Skin of body (tissue), 2 donors: Measurements from ENCODE around the gene TTC7B. TPM values are rescaled to one million over a fixed set of nuclear protein-coding genes. Genes with fewer than 3 reads are reported as not detected.

Experiments used
- DNase-seq: peaks from one replicate; lab custom pipeline; 2025; lab: John Stamatoyannopoulos, UW
- total RNA-seq: library from RNA; depleted of rRNA; stranded (reverse); fragments of >200 nt; gene quantifications from one replicate; pipeline ENCODE4 v1.2.3, GENCODE V29; 2014

Gene TTC7B
- total RNA-seq, 1 donor from 2014 or later, result 15.9 TPM

DNA sequence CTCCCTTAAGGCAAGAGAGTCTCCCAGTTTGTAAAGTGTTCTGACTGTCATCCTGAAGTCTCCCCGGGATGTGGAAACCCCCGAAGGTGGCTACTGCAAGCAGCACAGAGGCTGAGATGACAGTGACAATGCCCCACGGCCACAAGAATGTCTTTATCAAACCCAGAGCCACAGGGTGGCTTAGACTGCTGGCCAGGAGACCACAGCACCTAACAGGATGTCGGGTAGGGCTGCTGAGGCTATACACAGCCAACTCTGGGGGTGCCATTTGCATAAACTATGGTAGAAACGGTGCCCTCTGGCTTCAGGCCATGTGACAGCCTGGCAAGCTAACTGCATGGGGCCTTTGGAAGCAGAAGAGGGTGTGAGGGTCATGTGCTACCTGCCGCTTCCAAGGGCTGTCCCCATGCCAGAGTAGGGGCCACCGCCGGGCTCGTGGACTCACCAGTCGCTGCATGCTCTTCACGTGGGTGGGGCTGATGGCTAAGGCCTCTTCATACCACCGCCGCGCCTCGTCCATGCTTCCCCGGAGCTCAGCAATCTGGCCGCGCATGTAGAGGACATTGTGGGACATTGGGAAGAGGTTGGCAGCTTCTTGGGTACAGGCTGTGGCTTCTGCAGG lies 238.5 kb downstream of the TTC7B start:
- DNase-seq, result no peak

DNA sequence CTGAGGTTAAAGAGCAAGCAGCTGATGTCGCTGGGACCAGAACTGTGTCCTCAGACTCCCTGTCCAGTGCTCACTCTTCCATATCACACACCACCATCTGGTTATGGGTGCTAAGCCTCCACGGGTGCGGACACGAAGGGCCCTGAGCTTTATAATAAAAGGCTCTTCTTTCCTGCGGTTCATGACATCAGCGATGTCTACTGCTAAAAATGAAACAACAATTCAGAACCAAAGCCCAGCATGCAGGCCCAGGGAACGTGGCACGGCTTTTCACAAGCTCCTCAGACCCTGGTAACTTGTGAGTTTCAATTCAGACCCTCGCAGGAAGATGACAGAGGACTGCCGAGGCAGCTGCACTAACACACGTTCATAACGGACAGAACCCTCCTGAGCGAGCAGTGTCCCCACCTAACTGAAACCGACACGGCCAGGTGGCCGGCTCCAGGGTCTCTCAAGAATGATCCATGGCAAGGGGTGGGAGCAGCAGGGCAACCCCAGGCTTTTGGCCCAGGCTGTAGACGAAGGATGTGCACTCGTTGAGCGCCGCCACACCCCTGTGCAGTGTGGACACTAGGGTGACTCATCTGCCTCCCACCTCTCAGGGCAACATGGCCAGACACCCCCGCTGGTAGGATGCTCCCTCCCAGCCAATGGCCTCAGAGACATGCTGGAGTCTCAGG lies 239.1 kb downstream of the TTC7B start:
- no peak for DNase-seq

DNA sequence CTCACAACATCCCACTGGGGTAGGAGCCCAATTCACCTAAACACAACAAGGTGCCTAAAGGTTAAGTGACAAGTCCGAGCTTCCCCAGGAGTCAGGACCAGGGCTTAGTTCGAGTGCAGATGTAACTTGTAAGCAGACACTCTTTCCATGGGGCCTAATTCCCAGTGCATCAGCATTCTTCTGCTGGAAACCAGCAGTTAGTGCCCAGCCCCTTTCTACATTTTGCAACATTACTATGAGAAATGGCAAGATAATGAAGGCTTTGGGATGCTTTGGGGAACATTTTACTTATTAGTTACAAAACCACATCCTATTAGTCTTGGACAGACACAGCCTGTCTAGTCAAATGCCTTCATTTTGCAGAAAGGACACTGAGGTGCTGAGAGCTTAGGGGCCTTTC lies 239.6 kb downstream of the TTC7B start:
- DNase-seq, result no peak

DNA sequence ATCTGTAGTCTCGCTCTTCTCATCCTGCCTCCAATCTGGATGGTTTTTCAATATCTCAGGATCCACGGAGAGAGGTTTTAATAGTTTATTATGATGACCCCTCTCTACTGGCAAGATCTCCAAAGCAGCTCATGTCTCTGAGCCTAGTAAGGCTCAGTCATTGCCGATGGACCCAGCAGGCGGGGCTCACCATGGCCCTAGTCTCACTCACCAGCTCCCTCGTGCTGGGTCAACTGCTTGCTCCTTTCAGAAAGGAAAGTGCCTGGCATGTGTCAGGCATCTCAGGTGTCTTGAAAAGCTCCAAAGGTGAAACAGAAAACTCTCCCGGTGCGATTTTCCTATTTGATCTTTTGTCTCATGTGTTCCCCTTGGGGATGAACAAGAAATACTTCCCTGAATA lies 240.4 kb downstream of the TTC7B start:
- DNase-seq, result no peak

DNA sequence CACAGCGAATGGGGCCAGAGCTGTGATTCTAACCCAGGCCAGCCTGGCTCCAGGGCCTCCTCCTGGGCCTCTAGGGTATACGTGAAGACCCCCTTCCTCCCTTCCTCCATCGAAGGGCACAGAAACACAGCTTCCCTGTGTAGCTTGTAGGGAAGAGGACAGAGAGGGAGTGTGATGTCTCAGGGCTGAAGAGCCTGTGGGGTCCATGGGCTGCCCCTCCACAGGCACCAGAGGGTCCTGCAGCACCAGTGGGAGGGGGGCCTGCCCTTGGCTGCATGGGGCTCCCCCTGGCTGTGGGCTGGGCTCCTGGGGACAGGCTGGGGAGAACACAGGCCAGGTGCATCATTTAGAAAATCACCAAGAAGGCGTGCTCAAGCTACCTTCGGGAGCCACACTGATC lies 240.9 kb downstream of the TTC7B start:
- no peak for DNase-seq

DNA sequence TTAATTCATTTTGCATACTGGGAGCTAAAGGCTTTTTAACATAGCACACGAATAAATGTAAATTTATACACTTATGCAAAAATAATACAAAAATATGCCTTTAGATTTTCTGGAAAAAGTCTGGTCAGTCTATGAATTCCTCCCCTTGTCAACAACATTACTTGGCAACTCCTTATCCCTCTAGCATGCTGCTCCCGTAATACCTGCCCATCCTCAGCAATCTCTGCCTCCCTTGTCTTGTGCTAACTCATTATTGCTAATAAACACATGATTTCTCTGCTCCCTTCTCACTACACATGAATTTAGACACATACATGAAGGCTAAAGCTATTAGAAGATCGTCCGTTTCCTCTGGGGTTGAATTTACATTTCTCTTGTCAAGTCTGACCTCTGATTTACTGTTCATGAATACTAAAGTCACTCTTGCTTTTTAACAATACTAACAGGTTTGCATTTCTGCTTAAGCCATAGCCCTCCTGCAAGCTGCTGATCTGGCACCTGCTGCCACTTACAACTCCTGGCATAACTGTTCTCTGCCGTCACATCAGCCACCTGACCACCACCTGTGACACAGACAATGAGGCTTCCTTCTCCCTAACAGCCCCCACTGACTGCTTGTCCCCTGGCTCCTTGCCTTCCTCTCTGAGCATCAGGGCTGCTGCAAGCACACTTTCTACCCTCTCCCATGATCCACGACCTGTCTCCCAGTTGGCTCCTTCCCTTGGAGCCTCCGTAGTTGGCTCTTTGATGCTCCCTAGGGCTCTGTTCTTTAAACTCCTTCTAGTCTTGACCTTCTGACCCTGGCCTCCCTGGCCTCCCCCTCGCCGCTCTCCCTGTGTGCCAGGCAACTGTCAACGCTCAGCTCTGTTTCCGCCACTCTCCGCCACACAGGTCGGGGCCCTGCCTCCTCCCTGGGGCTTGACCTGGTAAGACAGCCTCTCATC lies 241.8 kb downstream of the TTC7B start:
- no peak for DNase-seq

DNA sequence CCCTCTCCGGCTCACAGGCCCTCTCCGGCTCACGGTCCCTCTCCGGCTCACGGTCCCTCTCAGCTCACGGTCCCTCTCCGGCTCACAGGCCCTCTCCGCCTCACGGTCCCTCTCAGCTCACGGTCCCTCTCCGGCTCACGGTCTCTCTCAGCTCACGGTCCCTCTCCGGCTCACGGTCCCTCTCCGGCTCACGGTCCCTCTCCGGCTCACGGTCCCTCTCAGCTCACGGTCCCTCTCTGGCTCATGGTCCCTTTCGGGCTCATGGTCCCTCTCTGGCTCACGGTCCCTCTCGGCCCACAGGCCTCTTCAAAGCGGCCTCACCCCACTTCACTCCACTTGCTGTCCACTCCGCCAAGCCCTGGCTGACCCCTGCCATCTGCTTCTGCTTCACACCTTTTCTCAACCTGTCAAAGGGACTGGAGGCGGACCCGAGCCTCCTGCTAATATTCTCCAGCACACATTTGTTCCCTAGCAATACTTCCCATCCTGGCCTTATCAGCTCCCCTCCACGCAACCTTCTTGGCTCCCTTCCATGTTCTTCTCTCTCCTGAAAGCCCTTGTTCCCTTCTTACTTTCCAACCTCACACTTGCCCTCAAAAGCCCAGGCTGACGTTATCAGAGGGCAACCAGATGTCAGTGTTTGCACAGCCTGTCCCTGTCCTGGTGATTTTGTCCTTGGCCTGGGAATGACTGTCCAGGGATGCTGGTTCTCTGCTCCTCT lies 242.7 kb downstream of the TTC7B start:
- no peak for DNase-seq

DNA sequence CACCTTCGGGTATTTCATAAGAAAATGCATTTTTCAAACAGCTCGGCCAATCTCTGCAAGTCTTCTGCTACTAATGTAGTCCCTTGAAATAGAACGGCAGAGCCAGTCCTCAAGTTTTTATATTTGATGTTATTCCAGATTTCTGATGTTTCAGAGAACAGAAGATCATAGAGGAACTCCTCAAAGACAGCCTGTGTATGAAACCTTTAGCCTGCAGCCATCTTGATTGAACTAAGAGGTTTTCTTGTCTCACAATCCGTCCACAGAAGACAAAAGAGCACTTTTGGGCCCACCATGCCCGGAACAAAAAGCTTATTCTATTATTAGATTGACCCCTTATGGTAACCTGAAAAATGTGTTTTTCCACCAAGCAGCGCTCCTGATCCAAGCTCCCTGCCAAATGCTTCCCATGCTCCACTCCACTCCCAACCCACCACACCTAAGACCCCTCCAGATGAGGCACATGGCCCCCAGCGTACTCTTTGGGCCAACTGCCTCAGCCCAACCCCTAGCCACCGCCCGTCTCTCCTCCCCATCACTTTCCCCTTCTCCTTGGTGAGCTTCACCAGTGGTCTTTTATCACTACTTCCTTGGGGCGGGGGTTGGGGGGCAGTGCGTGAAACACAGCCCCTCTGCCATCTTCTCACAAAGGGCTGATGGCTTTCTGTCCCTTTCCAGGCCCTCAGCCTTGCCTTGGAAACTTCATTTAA lies 243.6 kb downstream of the TTC7B start:
- no peak for DNase-seq

DNA sequence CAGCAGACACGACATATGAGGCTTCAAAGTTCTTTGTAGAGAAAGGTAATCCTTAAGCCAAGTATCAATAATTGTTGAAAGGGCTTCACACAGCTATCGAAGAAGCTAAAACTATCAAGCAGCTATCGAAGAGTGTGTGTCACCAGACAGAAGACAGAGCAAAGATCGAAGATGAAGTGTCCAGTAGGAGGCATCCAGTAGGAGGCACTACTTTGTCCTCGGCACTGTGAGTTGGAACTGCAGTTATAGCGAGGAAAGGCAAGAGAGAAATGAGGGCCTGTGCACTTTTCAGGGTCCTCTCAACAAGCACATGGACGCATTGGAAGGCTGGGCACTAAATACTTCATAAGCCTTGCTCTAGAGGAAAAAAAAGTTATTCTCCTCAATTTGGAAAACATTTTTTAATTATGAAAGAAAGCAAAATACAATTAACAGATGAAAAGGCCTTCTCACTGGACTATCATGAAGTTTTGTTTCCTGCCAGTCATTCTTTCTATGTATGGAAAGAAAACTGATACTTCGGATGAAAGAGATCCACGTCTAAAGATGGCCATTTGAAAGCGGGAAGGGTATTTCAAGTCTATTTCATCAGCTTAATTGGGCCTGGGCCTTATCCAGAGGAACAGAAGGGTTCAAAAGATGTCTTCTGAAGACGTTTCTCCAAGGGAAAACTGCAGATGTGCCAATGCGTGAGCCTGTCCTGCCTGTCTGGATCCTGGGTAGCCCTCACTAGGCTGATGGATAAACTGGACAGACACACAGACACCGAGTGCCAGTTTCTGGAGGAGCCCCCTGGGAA lies 244.9 kb downstream of the TTC7B start:
- DNase-seq, result no peak

DNA sequence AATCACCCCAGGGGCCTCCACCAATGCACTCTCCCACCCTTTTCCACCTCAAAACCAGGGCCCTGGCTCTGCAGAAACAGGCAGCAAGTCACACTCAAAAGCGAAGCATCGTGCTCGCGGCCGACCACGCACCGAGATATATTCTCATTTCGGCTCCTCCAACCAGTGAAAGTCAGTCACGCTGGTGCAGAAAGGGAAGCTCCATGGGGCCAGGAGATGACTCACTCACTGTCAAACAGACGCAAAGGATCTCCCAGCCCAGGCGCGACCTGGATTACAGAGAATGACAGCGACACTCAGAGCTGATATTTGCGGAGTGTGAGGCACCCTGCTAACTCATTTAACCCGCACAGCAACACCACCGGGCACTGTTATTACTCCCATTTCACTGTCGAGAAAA lies 245.8 kb downstream of the TTC7B start:
- no peak for DNase-seq

DNA sequence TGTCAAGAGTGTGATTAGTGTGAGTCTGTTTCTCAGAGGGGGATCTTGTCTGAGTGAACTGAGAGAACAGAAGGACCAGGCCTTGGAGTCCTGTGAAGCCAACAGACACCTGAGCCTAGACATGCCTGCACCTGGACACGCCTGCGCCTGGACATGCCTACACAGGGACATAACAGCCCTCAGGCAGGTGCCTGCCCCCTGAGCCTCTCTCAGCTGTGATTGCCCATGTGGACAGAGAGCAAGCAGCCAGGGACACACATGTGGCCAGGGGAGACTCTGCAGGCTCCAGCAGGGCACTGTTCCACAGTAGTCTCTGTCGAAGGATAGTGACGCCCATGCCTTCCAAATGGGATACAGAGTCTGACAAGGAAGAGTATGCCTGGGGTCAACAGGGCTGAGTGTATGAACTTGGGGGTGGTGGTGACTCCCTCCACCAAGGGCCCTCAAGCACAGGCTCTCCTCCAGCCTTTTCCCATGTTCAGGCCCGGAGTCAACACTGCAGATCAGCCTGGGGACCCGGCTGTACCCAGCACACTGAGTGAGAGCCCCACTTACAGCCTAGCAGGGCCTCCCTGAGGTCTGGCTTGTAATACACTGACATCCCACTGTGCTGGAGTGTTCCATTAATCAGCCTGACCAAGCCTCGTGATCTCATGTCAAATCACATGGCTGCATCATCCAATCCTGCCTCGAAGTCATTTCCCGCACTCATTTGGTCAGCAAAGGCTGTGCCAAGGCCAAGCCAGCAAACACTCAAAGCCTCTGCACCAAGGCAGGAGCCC lies 246.4 kb downstream of the TTC7B start:
- DNase-seq, result no peak

DNA sequence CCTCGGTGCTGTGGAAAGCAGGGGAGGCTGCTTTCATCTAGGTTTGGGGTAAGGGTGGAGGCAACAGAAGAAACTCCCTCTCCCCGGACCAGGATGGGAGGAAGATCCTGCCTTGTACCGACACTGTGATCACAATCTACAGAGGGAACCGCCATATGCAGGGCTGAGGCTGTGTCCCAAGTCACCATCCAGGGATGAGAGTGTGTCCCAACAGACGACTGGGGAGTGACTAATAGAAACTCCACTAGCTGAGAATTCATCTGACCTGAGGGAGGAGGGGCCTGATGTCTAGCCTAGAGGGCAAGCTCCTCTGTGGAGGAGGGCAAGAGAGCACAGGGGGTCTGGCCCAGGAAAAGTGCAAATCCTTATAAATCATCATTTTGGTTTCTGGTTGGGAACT lies 247.0 kb downstream of the TTC7B start:
- DNase-seq, result no peak

DNA sequence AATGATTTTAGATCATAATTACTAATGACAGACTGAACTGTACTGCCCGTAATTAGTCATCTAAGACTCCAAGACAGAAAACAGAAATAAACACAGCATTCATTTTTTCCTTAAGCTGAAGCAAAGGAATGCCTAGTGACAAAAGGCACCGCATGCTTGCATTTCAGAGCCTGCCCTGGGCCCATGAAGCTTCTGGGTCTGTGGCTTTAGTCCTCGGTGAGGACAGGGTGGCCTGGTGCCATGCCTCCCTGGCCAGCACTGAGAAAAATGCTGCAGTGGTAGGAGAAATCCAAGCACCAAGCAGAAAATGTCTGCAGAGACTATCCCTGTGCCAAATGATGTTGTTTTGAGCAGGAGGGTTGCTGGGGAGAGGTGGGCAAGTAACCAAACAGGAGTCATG lies 247.8 kb downstream of the TTC7B start:
- DNase-seq, result no peak

DNA sequence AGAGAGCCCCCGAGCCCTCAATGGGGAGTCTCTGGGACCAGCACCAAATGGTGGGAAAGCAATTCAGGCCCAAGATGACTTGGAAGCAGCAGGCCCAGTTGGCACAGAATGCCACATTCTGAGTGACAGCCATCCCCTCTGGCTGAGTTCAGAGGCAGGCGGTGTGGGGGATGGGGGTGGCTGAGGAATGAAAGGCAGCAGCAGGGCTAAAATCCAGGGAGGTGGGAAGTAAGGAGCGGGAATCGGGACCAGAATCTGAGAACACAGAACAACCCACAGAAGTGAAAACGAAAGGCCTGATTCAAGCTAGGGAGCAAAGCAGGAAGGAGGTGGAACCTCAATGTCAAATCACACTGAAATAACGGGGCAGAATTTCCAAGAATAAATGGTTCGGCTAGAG lies 248.2 kb downstream of the TTC7B start:
- no peak for DNase-seq

DNA sequence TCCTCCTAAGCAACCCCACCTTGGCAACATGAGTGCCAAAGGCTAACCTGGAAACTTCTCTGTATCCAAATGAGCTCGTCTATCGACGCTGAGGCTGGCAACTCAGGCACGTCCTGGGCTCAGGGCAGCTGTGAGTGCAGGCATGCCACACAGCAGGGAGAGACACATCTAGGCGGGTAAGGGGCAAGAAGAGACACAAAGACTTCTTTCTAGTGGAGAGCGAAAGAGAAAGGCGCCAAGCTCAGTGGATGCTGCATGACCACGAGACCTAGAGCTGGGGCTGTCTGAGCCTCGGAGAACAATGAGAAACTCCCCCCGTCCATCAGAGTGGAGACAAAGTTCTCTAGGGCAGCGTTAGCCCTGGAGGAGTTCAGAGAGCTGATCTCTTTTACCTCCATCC lies 249.0 kb downstream of the TTC7B start:
- DNase-seq, result no peak

DNA sequence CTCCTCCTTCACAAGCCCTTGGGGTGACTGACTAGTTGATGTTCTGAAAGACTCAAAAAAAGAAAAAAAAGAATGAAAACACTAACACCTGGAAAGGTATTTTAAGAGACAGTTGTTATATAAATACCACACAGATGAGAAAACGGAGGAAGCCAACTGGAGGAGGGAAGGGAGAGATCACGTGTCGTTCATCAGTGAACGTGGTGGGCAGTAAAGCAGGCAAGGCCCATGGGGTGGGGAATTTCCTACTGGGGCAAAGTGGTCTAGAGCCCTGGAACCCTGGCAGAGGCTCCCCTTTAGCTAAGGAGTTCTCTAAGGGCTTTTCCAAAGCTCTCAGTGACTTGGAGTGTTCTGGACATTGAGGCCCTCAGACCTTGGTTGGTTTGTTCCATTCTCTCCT lies 249.7 kb downstream of the TTC7B start:
- no peak for DNase-seq

DNA sequence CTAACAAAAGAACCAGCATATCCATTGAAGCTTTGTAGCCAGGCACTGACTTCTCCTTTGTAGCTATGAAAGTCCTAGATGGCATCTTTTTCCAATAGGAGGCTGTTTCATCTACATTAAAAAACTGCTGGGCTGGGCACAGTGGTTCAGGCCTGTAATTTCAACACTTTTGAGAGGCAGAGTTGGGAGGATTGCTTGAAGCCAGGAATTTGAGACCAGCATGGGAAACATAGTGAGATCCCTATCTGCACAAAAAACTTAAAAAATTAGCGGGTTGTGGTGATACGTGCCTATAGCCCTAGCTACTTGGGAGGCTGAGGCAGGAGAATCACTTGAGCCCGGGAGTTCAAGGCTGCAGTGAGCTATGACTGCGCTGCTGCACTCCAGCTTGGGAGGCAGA lies 251.7 kb downstream of the TTC7B start:
- DNase-seq, result no peak

DNA sequence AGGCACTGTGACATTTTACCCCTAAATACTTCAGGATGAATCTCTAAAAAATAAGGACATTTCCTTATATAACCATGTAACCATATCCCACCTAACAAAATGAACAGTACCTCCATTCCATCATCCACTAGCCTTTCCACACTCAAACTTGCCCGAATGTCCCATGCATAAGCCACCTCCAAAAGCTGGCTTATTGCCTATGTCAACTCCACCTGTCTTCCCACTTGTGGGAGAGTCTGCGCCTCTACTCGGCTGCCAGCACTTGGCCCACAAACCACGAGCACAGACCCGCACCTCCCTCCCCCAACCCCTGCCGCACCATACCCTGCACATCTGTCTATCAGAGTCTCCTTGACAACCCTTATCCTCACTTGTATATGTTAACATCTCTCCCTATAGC lies 253.6 kb downstream of the TTC7B start:
- no peak for DNase-seq

DNA sequence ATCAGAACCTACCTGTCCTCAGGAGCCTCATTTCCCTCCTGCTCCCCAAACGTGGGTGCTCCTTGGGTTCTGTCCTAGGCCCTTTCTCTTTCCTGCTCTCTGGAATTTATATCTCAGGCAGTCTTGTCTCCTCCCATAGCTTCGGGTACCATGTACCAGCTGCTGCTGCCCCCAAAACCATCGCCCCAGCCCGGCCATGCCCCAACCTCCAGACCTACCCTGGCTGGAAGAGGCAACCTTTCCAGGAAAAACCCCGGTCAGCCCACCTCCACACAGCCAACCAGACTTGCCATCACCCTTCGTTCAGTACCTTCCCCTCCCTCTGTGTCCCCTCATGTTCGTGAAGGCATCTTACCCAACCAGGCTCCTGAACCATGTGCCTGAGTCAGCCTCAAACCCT lies 254.3 kb downstream of the TTC7B start:
- DNase-seq, result no peak

DNA sequence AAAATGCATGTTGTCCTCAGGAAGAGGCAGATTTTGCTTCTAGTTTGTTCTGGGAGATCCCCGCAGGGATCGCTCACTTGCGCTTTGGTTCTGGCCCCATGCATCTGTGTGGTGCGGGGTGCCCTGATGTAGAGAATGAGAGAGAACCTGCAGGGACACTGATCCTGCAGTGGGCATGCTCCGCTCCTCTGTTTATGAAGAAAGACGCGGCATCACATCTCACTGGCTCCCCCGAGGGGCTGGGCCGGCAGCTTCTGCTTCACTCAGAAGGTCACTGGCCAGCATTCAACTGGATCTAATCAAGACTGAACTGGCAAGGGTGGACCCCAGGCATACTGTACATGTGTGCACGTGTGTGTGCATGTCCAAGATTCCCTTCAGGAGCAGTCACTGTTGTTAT lies 255.2 kb downstream of the TTC7B start:
- DNase-seq, result no peak
